Esophagus muscularis mucosa (tissue), 4 donors: ENCODE results near the gene DDX19B. TPM values are rescaled to one million over a fixed set of nuclear protein-coding genes. Genes with fewer than 3 reads are reported as not detected.

ENCODE experiments used
- DNase-seq: peaks from one replicate; pipeline ENCODE4 v3.0.0-alpha.2; 2017; ENCODE audit errors: extremely low spot score
- H3K27ac ChIP-seq, 4 donors: fragments of 200-600 bp; sonication (generic); replicated peaks in 1 of 4; 1 replicate in 3 of 4; 2 replicates in 1 of 4; pipeline ENCODE4 v1.5.1; 2016 to 2019; ENCODE audit warnings: mild to moderate bottlenecking in 1 of 4
- H3K27me3 ChIP-seq, 4 donors: fragments of 200-600 bp; sonication (generic); one replicate each; pipeline versions ENCODE4 v1.5.1 to v1.6.0; 2016 to 2019
- H3K36me3 ChIP-seq, 4 donors: fragments of 200-600 bp; sonication (generic); one replicate each; pipeline ENCODE4 v1.5.1; 2016 to 2019
- H3K4me1 ChIP-seq, 4 donors: fragments of 200-600 bp; sonication (generic); one replicate each; pipeline ENCODE4 v1.5.1; 2016 to 2019
- H3K4me3 ChIP-seq, 4 donors: fragments of 200-600 bp; sonication (generic); 1 replicate in 2 of 4; 2 replicates in 2 of 4; pipeline ENCODE4 v1.5.1; 2016 to 2019; ENCODE audit warnings: mild to moderate bottlenecking in 4 of 4, moderate library complexity in 1 of 4
- H3K9me3 ChIP-seq, 4 donors: fragments of 200-600 bp; sonication (generic); 1 replicate in 3 of 4; 2 replicates in 1 of 4; pipeline ENCODE4 v1.5.1; 2016 to 2019
- EP300 ChIP-seq: sonication (generic); formaldehyde crosslinking; IDR thresholded peaks from one replicate; pipeline ENCODE4 v1.6.1; 2017; ENCODE audit warnings: antibody characterized with exemption
- POLR2A ChIP-seq: fragments of 450-650 bp; IDR thresholded peaks from one replicate; pipeline ENCODE4 v1.6.1; 2017; ENCODE audit warnings: antibody characterized with exemption, moderate library complexity, mild to moderate bottlenecking, low read depth
- POLR2AphosphoS5 ChIP-seq, 2 donors: sonication (generic); formaldehyde crosslinking; IDR thresholded peaks; one replicate each; pipeline ENCODE4 v1.6.1; 2017; ENCODE audit warnings: antibody characterized with exemption in 2 of 2
- WGBS: methylation state at CpG from one replicate; pipeline ENCODE4 v1.1.5; 2018; 5-methylcytosine and 5-hydroxymethylcytosine counted together
- intact Hi-C: fragments of 100-400 bp; cut with DNase I; formaldehyde crosslinking; loops from one replicate; pipeline ENCODE4 v1.15.1; 2023
- total RNA-seq, 4 donors: library from RNA; depleted of rRNA; stranded (reverse); fragments of >200 nt; gene quantifications; one replicate each; pipeline versions ENCODE4 v1.1.0 to v1.2.1, GENCODE V29; 2016
- TF ChIP-seq, protein P1 (sequence below), 3 experiments: fragments of 200-600 bp in 2 of 3; fragments of 450-650 bp in 1 of 3; sonication (generic) in 2 of 3; IDR thresholded peaks; one replicate each; pipeline ENCODE4 v1.5.1; 2017 to 2019; ENCODE audit warnings: antibody characterized with exemption in 3 of 3, mild to moderate bottlenecking in 2 of 3, moderate library complexity in 1 of 3

The DDX19B gene
- total RNA-seq, 4 donors from 2014 or later: 36.1 to 48.7 (median 41.1) TPM

DNA sequence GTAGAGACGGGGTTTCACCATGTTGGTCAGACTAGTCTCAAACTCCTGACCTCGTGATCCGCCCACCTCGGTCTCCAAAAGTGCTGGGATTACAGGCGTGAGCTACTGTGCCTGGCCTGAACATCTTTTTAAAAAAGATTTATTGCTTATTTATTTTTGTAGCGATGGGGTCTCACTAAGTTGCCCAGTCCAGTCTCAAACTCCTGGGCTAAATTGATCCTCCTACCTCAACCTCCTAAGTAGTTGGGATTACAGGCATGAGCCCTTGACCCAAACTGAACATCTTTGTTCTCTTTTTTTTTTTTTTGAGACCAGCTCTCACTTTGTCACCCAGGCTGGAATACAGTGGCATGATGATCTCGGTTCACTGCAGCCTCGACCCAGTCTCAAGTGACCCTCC, 75.2 kb downstream of the DDX19B start:
- WGBS: 90% methylated on average over 8 of the region's 8 CpGs
- Histone ChIP-seq H3K27me3 (no peaks in the 10 kb centered on the region), H3K27ac (no peak overlapping the region), H3K4me3 (no peak overlapping the region), H3K9me3 (no peaks in the 10 kb centered on the region), H3K36me3 (peaks cover 32 to 83% (median 62%) of the 10 kb centered on the region in 4 donors), H3K4me1 (peaks cover under 1 to 18% (median 5%) of the 10 kb centered on the region in 4 donors)
- no peak for TF ChIP-seq EP300
- TF ChIP-seq POLR2AphosphoS5 (IDR thresholded peaks at IDR 0.05): no peak
- no peak for TF ChIP-seq POLR2A
- TF ChIP-seq, protein P1, sequence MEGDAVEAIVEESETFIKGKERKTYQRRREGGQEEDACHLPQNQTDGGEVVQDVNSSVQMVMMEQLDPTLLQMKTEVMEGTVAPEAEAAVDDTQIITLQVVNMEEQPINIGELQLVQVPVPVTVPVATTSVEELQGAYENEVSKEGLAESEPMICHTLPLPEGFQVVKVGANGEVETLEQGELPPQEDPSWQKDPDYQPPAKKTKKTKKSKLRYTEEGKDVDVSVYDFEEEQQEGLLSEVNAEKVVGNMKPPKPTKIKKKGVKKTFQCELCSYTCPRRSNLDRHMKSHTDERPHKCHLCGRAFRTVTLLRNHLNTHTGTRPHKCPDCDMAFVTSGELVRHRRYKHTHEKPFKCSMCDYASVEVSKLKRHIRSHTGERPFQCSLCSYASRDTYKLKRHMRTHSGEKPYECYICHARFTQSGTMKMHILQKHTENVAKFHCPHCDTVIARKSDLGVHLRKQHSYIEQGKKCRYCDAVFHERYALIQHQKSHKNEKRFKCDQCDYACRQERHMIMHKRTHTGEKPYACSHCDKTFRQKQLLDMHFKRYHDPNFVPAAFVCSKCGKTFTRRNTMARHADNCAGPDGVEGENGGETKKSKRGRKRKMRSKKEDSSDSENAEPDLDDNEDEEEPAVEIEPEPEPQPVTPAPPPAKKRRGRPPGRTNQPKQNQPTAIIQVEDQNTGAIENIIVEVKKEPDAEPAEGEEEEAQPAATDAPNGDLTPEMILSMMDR (IDR thresholded peaks at IDR 0.05): no peak
- intact Hi-C loops: loop anchor here (5.0 kb wide), 1 partner anchor 278 kb away; no protein-coding TSS in a partner anchor
- DNase-seq: no peak

DNA sequence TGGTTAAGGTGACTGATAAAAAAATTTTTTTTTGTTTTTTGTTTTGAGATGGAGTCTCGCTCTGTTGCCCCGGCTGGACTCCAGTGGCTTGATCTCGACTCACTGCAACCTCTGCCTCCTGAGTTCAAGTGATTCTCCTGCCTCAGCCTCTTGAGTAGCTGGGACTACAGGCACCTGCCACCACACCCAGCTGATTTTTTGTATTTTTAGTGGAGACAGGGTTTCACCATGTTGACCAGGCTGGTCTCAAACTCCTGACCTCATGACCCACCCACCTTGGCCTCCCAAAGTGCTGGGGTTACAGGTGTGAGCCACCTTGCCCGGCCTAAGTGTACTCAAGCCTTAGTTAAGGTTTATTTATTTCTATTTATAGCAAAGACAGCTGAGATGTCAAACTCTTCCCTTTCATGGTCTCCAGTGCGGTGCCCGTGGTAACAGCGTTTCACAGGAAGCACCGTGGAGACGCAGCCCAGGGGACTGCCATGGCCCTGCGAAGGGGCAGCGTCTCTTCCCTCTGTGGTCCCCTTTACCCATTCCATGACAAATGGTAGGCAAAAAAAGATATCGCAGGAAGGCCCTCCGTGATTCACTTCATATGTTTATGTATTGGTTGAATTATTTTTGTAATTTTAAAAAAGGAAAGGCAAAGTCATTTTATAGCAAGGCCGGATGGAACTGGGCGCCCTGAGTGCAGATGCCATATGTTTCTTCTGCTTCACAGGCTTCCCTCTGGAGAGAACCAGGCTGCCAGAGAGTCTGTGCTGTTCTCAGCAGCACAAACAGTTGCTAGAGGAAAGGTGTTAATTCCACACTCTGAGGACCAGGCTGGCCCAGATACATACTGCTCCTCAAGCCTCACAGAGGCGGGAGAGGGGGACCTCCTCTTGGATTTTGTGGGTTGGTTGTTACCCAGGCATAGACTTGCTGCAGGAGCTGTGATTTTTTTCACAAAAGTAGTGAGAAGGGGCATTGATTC, 76.9 kb downstream of the DDX19B start:
- no peaks in the 10 kb centered on the region for H3K27me3 ChIP-seq
- no peak for DNase-seq
- 82% methylated on average over 16 of the region's 16 CpGs for WGBS
- H3K36me3 ChIP-seq: peaks cover 23 to 66% (median 48%) of the 10 kb centered on the region in 4 donors
- no peaks in the 10 kb centered on the region for H3K9me3 ChIP-seq
- peak overlapping the region in 1 of 4 donors; percentile 14 for H3K27ac ChIP-seq
- peaks cover 13 to 35% (median 21%) of the 10 kb centered on the region in 4 donors for H3K4me1 ChIP-seq
- intact Hi-C loops: no loop called here
- H3K4me3 ChIP-seq: no peak overlapping the region
- no peak for TF ChIP-seq EP300
- TF ChIP-seq POLR2A: no peak
- TF ChIP-seq, protein P1 (IDR thresholded peaks at IDR 0.05): no peak
- TF ChIP-seq POLR2AphosphoS5 (IDR thresholded peaks at IDR 0.05): no peak

DNA sequence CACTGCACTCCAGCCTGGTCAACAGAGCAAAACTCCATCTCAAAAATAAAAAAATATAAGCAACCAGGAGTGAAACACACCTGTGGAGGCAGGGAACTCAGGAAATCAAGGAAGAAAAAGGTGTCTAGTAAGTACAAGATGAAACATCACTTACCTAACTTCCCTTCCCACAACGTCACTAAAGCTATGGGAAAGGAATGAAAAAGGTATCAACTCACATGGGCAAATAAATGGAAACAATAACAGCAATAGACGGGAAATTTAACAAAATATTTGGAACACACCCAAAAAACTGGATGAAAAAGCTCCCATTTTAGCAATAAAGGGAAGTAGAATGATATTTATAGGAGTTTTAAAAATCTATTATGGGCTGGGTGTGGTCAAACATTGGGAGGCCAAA, 78.8 kb downstream of the DDX19B start:
- Histone ChIP-seq H3K4me3 (no peak overlapping the region), H3K27me3 (no peaks in the 10 kb centered on the region), H3K36me3 (peaks cover 9 to 54% (median 33%) of the 10 kb centered on the region in 4 donors), H3K4me1 (peaks cover 16 to 42% (median 27%) of the 10 kb centered on the region in 4 donors), H3K27ac (no peak overlapping the region), H3K9me3 (no peaks in the 10 kb centered on the region)
- DNase-seq: no peak
- intact Hi-C loops: no loop called here
- 62% methylated on average over 2 of the region's 2 CpGs for WGBS
- TF ChIP-seq EP300 (no peak), POLR2AphosphoS5 (IDR thresholded peaks at IDR 0.05) (no peak), POLR2A (no peak)
- TF ChIP-seq, protein P1 (IDR thresholded peaks at IDR 0.05): no peak

DNA sequence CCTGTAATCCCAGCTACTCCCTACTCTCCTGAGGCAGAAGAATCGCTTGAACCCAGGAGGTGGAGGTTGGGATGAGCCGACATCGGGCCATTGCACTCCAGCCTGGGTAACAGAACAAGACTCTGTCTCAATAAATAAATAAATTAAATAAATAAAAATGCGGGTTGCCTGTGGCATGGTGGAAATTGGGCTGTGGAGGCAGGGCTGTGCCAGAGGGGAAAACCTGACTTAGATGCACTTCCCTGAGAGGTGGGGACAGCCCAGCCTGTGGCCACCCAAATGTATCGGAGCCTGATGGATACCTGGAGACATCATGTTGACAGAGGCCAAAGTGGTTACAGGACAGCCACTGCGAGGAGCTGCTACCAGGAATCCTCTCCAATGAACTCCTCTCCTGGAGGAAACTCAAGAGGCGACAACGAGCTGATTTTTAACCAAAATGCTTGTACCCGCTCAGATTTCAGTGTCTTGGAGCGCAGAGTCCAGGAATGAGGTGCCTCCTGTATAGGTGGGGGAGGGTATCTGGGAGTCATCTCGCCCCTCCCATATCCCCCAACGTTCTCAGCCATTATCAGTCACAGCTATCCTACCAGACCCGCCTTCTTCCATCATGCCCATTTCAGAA, 80.0 kb downstream of the DDX19B start:
- H3K4me1 ChIP-seq: peaks cover 16 to 42% (median 27%) of the 10 kb centered on the region in 4 donors
- intact Hi-C loops: no loop called here
- H3K4me3 ChIP-seq: no peak overlapping the region
- WGBS: 80% methylated on average over 13 of the region's 13 CpGs
- no peaks in the 10 kb centered on the region for H3K27me3 ChIP-seq
- H3K9me3 ChIP-seq: no peaks in the 10 kb centered on the region
- TF ChIP-seq EP300 (no peak), POLR2AphosphoS5 (IDR thresholded peaks at IDR 0.05) (no peak), POLR2A (no peak)
- peak overlapping the region in 1 of 4 donors; percentile 76 for H3K27ac ChIP-seq
- no peak for DNase-seq
- H3K36me3 ChIP-seq: peaks cover 0 to 46% (median 28%) of the 10 kb centered on the region in 4 donors
